GM20431 (cell line): ENCODE data around the gene ASXL2.

ENCODE experiments used
- in situ Hi-C: fragments of 300-500 bp; cut with MseI, MboI; formaldehyde crosslinking; loops from one replicate; pipeline ENCODE4 v1.15.0; 2020; ENCODE audit warnings: low sequenced_read_pairs; ENCODE audit not compliant: unreplicated experiment

The ASXL2 gene

GRCh38 chr2:25700221-25700660 lies 178.0 kb downstream of the ASXL2 start:
- in situ Hi-C loops = no loop called here

- in situ Hi-C loops = no loop called here
These were observed 179.1 kb downstream of the ASXL2 start for GRCh38 chr2:25699216-25699615.

- in situ Hi-C loops = no loop called here
These were observed 179.5 kb downstream of the ASXL2 start for GRCh38 chr2:25698752-25699151.

- in situ Hi-C loops = no loop called here
These were observed 180.5 kb downstream of the ASXL2 start for GRCh38 chr2:25697559-25698341.

GRCh38 chr2:25692737-25693445 lies 185.4 kb downstream of the ASXL2 start:
- in situ Hi-C loops = no loop called here

GRCh38 chr2:25692143-25692542 lies 186.1 kb downstream of the ASXL2 start:
- in situ Hi-C loops = no loop called here

GRCh38 chr2:25690058-25690457 lies 188.2 kb downstream of the ASXL2 start:
- in situ Hi-C loops = no loop called here

GRCh38 chr2:25688236-25688635 lies 190.1 kb downstream of the ASXL2 start:
- in situ Hi-C loops = no loop called here

- in situ Hi-C loops = no loop called here
These were observed 192.5 kb downstream of the ASXL2 start for GRCh38 chr2:25685741-25686140.

GRCh38 chr2:25684577-25685473 lies 193.5 kb downstream of the ASXL2 start:
- in situ Hi-C loops = no loop called here
